Measurements from ENCODE around the gene BLACAT1.
"Not testable (repeated sequence)": the region's sequence is repeated elsewhere in the genome, so short reads cannot be mapped to it uniquely, and the experiment has no call there.

BLACAT1 gene

DNA sequence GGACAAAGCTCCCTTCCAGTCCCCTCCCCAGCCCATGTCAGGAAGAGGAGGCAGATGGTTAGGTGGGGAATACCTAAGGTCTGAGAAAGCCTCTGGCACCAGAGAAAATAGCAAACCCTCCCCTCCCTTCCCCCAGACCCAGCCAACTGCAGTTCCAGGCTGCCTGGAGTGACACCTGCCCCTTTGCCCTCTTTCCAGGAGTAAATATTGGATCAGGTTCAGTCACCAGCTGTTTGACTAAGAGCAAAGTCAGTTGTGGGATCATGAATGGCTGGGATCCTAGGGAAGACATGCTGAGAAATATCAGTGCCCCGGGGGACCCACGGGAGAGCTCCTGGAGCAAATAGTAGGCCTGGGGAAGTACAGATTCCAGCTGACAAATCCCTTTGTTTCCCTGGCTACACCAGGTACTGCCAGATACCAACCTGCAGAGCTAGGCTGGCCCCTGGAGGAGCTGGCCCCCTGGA lies 36.4 kb upstream of the BLACAT1 start:
- TF ChIP-seq, protein P1, sequence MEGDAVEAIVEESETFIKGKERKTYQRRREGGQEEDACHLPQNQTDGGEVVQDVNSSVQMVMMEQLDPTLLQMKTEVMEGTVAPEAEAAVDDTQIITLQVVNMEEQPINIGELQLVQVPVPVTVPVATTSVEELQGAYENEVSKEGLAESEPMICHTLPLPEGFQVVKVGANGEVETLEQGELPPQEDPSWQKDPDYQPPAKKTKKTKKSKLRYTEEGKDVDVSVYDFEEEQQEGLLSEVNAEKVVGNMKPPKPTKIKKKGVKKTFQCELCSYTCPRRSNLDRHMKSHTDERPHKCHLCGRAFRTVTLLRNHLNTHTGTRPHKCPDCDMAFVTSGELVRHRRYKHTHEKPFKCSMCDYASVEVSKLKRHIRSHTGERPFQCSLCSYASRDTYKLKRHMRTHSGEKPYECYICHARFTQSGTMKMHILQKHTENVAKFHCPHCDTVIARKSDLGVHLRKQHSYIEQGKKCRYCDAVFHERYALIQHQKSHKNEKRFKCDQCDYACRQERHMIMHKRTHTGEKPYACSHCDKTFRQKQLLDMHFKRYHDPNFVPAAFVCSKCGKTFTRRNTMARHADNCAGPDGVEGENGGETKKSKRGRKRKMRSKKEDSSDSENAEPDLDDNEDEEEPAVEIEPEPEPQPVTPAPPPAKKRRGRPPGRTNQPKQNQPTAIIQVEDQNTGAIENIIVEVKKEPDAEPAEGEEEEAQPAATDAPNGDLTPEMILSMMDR (IDR thresholded peaks at IDR 0.05; ENCODE audit: low read depth, low read length): no peak
- DNase-seq (ENCODE audit: extremely low read depth, low read depth): no peak

DNA sequence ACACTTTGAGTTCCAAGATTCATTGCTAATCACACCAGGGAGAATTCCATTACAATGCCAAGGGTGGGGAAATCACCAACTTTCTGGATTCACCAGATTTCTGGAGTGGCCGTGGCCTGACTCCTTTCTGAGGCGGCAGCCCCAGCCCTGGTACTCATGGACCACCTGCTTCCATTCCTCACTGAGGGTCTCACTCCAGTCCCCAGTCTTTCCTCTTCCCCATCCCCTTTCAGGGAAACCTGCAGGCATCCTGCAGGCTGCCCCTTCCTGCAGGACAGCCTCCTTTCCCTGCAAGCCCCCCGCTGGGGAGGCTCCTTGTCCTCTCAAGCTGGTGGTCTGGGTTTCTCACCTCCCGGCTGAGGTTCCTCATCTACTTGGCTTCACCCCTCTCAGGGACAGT lies 35.9 kb upstream of the BLACAT1 start:
- TF ChIP-seq, protein P1 (IDR thresholded peaks at IDR 0.05; ENCODE audit: low read depth, low read length): no peak
- no peak for DNase-seq (ENCODE audit: extremely low read depth, low read depth)

DNA sequence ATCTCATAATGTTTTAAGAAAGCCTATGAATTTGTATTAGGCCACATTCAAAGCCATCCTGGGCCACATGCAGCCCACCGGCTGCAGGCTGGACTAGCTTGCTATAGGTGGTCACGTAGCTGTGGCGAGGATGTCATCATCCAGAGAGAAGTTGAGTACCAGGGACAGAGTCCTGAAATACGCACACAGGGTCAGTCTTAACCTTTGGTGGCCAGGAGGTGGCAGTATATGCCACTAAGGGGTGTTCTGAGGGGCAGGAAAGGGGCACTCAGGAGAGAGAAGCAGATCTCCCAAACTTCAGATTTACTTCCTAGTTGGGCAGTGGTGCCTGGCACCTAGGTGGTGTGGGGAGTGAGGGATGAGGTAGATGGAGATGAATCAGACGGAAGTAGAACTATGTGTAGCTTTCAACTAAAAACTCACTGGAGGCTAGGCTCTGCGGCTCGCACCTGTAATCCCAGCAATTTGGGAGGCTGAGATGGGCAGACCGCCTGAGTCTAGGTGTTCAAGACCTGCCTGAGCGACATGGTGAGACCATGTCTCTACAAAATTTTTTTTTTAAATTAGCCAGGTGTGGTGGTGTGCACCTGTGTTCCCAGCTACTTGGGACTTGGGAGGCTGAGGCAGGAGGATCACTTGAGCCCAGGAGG lies 32.4 kb upstream of the BLACAT1 start:
- TF ChIP-seq, protein P1 (IDR thresholded peaks at IDR 0.05; ENCODE audit: low read depth, low read length): peak; percentile 73
- peak; percentile 12 for DNase-seq (ENCODE audit: extremely low read depth, low read depth)

DNA sequence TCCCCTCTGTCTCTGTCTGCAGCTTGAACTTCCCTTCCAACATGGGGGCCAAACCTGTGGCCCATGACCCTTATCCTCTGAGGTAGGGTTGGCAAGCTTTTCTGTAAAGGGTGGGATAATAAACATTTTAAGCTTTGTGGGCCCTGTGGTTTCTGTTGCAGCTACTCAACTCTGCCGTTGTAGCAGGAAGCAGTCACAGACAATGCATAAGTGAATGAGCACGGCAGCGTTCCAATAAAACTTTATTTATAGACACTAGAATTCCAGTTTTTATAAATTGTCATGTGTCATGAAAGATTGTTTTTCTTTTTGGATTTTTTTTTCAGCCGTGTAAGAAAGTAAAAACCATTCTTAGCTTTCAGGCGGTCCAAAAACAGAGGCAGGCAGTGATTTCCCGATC lies 30.4 kb upstream of the BLACAT1 start:
- no peak for DNase-seq (ENCODE audit: extremely low read depth, low read depth)
- TF ChIP-seq, protein P1 (IDR thresholded peaks at IDR 0.05; ENCODE audit: low read depth, low read length): no peak

DNA sequence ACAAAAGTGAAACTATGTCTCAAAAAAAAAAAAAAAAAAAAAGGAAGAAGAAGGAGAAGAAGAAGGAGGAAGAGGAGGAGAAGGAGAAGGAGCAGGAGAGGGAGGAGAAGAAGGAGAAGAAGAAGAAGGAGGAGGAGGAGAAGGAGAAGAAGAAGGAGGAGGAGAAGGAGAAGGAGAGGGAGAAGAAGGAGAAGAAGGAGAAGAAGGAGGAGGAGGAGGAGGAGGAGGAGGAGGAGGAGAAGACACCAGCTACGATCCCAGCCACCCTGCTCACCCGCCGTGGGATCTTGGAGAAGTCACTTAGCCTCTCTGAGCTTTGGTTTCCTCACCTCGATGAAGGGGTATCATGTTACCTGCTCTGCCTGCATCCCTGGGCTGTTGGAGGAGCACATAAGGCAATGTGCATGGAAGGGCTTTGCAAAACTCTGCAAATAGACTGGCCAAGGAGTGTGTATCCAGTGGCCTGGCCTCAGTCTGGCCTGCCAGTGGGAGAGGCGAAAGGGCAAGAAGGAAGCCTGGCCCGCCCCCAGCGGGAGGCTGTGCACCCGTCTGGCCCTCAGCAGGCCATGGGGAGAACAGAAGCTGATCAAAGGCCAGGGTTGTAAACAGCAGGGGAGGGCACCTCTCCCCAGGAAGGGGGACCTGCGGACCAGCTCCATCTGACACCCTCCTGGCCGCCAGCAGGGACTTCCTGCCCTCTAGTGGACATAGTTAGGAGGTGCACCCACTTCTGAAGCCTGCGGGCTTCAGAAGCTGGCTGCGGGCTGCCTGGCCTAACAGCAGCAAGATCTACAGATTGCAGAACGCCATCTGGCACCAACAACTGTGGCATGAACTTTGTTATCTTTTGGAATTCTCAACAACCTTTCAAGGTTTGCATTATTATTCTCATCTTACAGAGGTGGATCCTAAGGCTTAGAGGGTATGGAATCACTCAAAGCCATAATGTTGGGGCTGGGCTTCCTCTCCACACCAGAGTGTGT lies 29.4 kb upstream of the BLACAT1 start:
- TF ChIP-seq, protein P1 (IDR thresholded peaks at IDR 0.05; ENCODE audit: low read depth, low read length): peak; percentile 93
- DNase-seq (ENCODE audit: extremely low read depth, low read depth): peak; percentile 11

DNA sequence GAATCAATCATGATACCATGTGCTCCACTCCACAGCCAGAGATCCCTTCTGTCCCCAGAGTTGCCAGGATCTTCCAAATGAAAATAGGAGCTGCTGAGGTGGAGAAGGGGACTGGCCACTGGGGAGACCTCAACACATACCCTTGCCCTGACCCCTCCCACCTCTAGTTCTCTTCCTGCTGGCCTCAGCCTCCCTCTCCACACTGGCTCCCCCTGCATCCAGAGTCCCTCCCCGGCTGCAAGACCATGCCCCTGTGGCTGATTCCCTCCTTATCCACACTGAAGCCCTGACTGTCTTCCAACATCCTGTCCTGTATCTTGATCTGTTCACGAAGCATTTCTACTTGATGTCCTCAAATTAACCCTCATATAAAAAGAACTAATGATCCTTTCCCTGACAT lies 27.5 kb upstream of the BLACAT1 start:
- TF ChIP-seq, protein P1 (IDR thresholded peaks at IDR 0.05; ENCODE audit: low read depth, low read length): no peak
- DNase-seq (ENCODE audit: extremely low read depth, low read depth): no peak

DNA sequence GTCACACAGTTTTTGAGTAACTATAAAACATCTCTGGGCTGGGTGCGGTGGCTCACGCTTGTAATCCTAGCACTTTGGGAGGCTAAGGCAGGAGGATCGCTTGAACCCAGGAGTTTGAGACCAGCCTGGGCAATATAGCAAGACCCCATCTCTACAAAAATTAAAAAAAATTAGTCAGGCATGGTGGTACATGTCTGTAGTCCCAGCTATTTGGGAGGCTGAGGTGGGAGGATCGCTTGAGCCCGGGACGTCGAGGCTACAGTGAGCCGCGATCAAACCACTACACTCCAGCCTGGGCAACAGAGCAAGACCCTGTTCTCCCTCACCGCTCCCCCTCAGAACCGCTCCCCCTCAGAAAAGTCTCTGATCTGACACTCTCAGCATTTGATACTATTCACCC lies 26.7 kb upstream of the BLACAT1 start:
- DNase-seq (ENCODE audit: extremely low read depth, low read depth): not testable (repeated sequence)

Data from AG09319 (cell line).